Myocyte (in vitro differentiated cells): Measurements from ENCODE around the gene SEC63. TPM values are rescaled to one million over a fixed set of nuclear protein-coding genes. Genes with fewer than 3 reads are reported as not detected.
"Not testable (repeated sequence)": the region's sequence is repeated elsewhere in the genome, so short reads cannot be mapped to it uniquely, and the experiment has no call there.

ENCODE experiments used
- DNase-seq: peaks from one replicate; pipeline ENCODE4 v3.0.0-alpha.2; 2012; ENCODE audit warnings: low read depth
- polyA plus RNA-seq: library from polyadenylated mRNA; unstranded; fragments of >200 nt; gene quantifications from one replicate; pipeline ENCODE4 v1.2.1, GENCODE V29; 2012; ENCODE audit warnings: missing spikeins
- total RNA-seq: library from RNA; depleted of rRNA; stranded (reverse); fragments of >200 nt; gene quantifications from 2 replicates; pipeline ENCODE4 v1.2.3, GENCODE V29; 2014

SEC63 gene
- total RNA-seq = 18.0 and 19.1 TPM in 2 replicates
- polyA plus RNA-seq = 52.0 TPM

GRCh38 chr6:107957909-107958688 lies at the start of gene SEC63:
SEC63 (minus strand) TSS chr6:107958208; CDS start chr6:107958009, 199 bp downstream.
- peak; percentile 97 for DNase-seq

GRCh38 chr6:108005961-108006360 lies 48.0 kb upstream of the SEC63 start:
- DNase-seq = no peak

GRCh38 chr6:108004861-108005260 lies 46.9 kb upstream of the SEC63 start:
- no peak for DNase-seq

GRCh38 chr6:108002365-108003221 lies 44.6 kb upstream of the SEC63 start:
- peak; percentile 81 for DNase-seq

GRCh38 chr6:108001696-108002231 lies 43.8 kb upstream of the SEC63 start:
- no peak for DNase-seq

GRCh38 chr6:108000259-108000658 lies 42.3 kb upstream of the SEC63 start:
- not testable (repeated sequence) for DNase-seq

GRCh38 chr6:107999341-107999740 lies 41.3 kb upstream of the SEC63 start:
- DNase-seq = no peak

- no peak for DNase-seq
Observed at GRCh38 chr6:107991772-107992550, 34.0 kb upstream of the SEC63 start.

- no peak for DNase-seq
Observed at GRCh38 chr6:107991061-107991460, 33.1 kb upstream of the SEC63 start.

GRCh38 chr6:107990587-107990986 lies 32.6 kb upstream of the SEC63 start:
- not testable (repeated sequence) for DNase-seq

GRCh38 chr6:107989166-107990094 lies 31.4 kb upstream of the SEC63 start:
- no peak for DNase-seq

- no peak for DNase-seq
Observed at GRCh38 chr6:107988570-107988969, 30.6 kb upstream of the SEC63 start.

- DNase-seq = no peak
Observed at GRCh38 chr6:107987805-107988204, 29.8 kb upstream of the SEC63 start.

GRCh38 chr6:107985701-107986100 lies 27.7 kb upstream of the SEC63 start:
- DNase-seq = no peak

- no peak for DNase-seq
Observed at GRCh38 chr6:107983811-107984210, 25.8 kb upstream of the SEC63 start.

GRCh38 chr6:107982486-107982885 lies 24.5 kb upstream of the SEC63 start:
- DNase-seq = no peak

- no peak for DNase-seq
Observed at GRCh38 chr6:107981695-107982094, 23.7 kb upstream of the SEC63 start.

GRCh38 chr6:107977283-107977682 lies 19.3 kb upstream of the SEC63 start:
- peak; percentile 46 for DNase-seq

GRCh38 chr6:107976155-107976783 lies 18.3 kb upstream of the SEC63 start:
- no peak for DNase-seq

- no peak for DNase-seq
Observed at GRCh38 chr6:107973594-107973993, 15.6 kb upstream of the SEC63 start.
